IMR-90 (cell line): ENCODE data around the gene DAPK1. TPM values are rescaled to one million over a fixed set of nuclear protein-coding genes. Genes with fewer than 3 reads are reported as not detected.

ENCODE experiments used
- ATAC-seq: fragments of 200-7000 bp; cut with Tn5 transposase; 2 replicates; pipeline ENCODE4 v1.9.1; 2020; ENCODE audit warnings: low read depth, mild to moderate bottlenecking, moderate library complexity
- BruUV-seq: library from RNA; stranded (reverse); fragments of 400-500 nt; replicated peaks from 2 replicates; lab custom pipeline; 2021; lab: Mats Ljungman, UMichigan
- CTCF ChIA-PET: fragments of 300-600 bp; formaldehyde crosslinking; extraction: SDS; loops from one replicate; lab custom pipeline; 2021; ENCODE audit warnings: antibody characterized with exemption; lab: Yijun Ruan, JAX
- POLR2A ChIA-PET: fragments of 300-600 bp; sonication (Branson Sonifier 250); formaldehyde crosslinking; loops from one replicate; lab custom pipeline; 2022; ENCODE audit warnings: antibody characterized with exemption; ENCODE audit not compliant: unreplicated experiment; lab: Charles Lee
- DNase-seq: peaks from one replicate; pipeline ENCODE4 v3.0.0; 2013
- H2AFZ ChIP-seq: replicated peaks from 2 replicates; pipeline ENCODE3; 2013; ENCODE audit warnings: low read length, mild to moderate bottlenecking; ENCODE audit not compliant: poor library complexity
- H2AK5ac ChIP-seq: 2 replicates; pipeline ENCODE4 v1.6.1; 2013; ENCODE audit warnings: low read depth, low read length, inconsistent platforms
- H2AK9ac ChIP-seq: replicated peaks from 2 replicates; pipeline ENCODE3; 2013; ENCODE audit warnings: mild to moderate bottlenecking, low read depth, low read length, moderate library complexity; ENCODE audit not compliant: poor library complexity
- H2BK120ac ChIP-seq: 2 replicates; pipeline ENCODE4 v1.6.1; 2013; ENCODE audit warnings: low read depth, low read length, inconsistent platforms
- H2BK15ac ChIP-seq: 3 replicates; pipeline ENCODE4 v1.6.1; 2013; ENCODE audit warnings: low read depth, low read length, inconsistent platforms
- H2BK20ac ChIP-seq: 2 replicates; pipeline ENCODE4 v1.6.1; 2013; ENCODE audit warnings: low read depth, mild to moderate bottlenecking, inconsistent platforms, low read length, moderate library complexity
- H2BK5ac ChIP-seq: 2 replicates; pipeline ENCODE4 v1.6.1; 2013; ENCODE audit warnings: mild to moderate bottlenecking, low read depth, low read length, inconsistent platforms; ENCODE audit not compliant: poor library complexity, severe bottlenecking
- H3K14ac ChIP-seq: replicated peaks from 2 replicates; pipeline ENCODE4 v1.6.1; 2013; ENCODE audit warnings: low read depth, low read length, inconsistent platforms
- H3K18ac ChIP-seq: 2 replicates; pipeline ENCODE4 v1.6.1; 2013; ENCODE audit warnings: low read depth, low read length, control low read depth
- H3K23ac ChIP-seq: 2 replicates; pipeline ENCODE4 v1.6.1; 2013; ENCODE audit warnings: low read depth, low read length, inconsistent platforms
- H3K27ac ChIP-seq: 2 replicates; pipeline ENCODE4 v1.5.1; 2013; ENCODE audit warnings: mild to moderate bottlenecking, control low read depth, low read length; ENCODE audit not compliant: insufficient read depth
- H3K27me3 ChIP-seq: 2 replicates; pipeline ENCODE4 v1.6.1; 2013; ENCODE audit warnings: low read length; ENCODE audit not compliant: control insufficient read depth, insufficient read depth
- H3K36me3 ChIP-seq: 2 replicates; pipeline ENCODE4 v1.6.1; 2013; ENCODE audit warnings: low read length, mixed read lengths; ENCODE audit not compliant: control insufficient read depth, insufficient read depth
- H3K4ac ChIP-seq: 2 replicates; pipeline ENCODE4 v1.6.1; 2013; ENCODE audit warnings: low read depth, low read length, inconsistent platforms
- H3K4me1 ChIP-seq: 2 replicates; pipeline ENCODE4 v1.6.1; 2013; ENCODE audit warnings: low read length, mixed read lengths; ENCODE audit not compliant: control insufficient read depth, insufficient read depth
- H3K4me2 ChIP-seq: 2 replicates; pipeline ENCODE4 v1.6.1; 2013; ENCODE audit warnings: low read depth, mild to moderate bottlenecking, control low read depth, low read length, moderate library complexity
- H3K4me3 ChIP-seq: 2 replicates; pipeline ENCODE4 v1.5.1; 2013; ENCODE audit warnings: low read depth, mild to moderate bottlenecking, control low read depth, low read length, moderate library complexity; ENCODE audit not compliant: insufficient read depth
- H3K56ac ChIP-seq: 2 replicates; pipeline ENCODE4 v1.6.1; 2013; ENCODE audit warnings: low read length, inconsistent platforms; ENCODE audit not compliant: insufficient read depth; ENCODE audit errors: extremely low read depth
- H3K79me1 ChIP-seq, 2 experiments: 2 replicates each; pipeline ENCODE4 v1.6.1; 2013; ENCODE audit warnings: low read length in 2 of 2, inconsistent platforms in 1 of 2, low read depth in 1 of 2
- H3K9ac ChIP-seq: 2 replicates; pipeline ENCODE4 v1.6.1; 2013; ENCODE audit warnings: low read depth, low read length, control low read depth
- H3K9me1 ChIP-seq: 2 replicates; pipeline ENCODE4 v1.6.1; 2013; ENCODE audit warnings: low read length, inconsistent platforms; ENCODE audit not compliant: insufficient read depth
- H3K9me3 ChIP-seq: 2 replicates; pipeline ENCODE4 v1.6.1; 2013; ENCODE audit warnings: low read length; ENCODE audit not compliant: control insufficient read depth, insufficient read depth
- H4K20me1 ChIP-seq: 2 replicates; pipeline ENCODE4 v1.6.1; 2013; ENCODE audit warnings: low read length, inconsistent platforms; ENCODE audit not compliant: insufficient read depth
- H4K5ac ChIP-seq: 2 replicates; pipeline ENCODE4 v1.6.1; 2013; ENCODE audit warnings: mild to moderate bottlenecking, low read depth, low read length, control low read depth
- H4K8ac ChIP-seq, 2 experiments: 2 replicates each; pipeline ENCODE4 v1.6.1; 2013; ENCODE audit warnings: low read depth in 2 of 2, low read length in 2 of 2, control low read depth in 1 of 2, inconsistent platforms in 1 of 2
- H4K91ac ChIP-seq: 2 replicates; pipeline ENCODE4 v1.6.1; 2013; ENCODE audit warnings: low read depth, low read length, inconsistent platforms; ENCODE audit not compliant: insufficient read depth
- BHLHE40 ChIP-seq: fragments of 150-350 bp; IDR thresholded peaks from 2 replicates; pipeline ENCODE4 v1.6.1; 2016; ENCODE audit warnings: mild to moderate bottlenecking, low read depth, low read length
- CHD1 ChIP-seq: IDR thresholded peaks from 2 replicates; pipeline ENCODE4 v1.6.1; 2012; ENCODE audit warnings: low read depth, low read length, improper control_type of control experiment
- FOS ChIP-seq: fragments of 150-350 bp; IDR thresholded peaks from 2 replicates; pipeline ENCODE4 v1.6.1; 2016; ENCODE audit warnings: low read depth, low read length
- MAFK ChIP-seq: IDR thresholded peaks from 2 replicates; pipeline ENCODE4 v1.6.1; 2012; ENCODE audit warnings: low read depth, low read length, improper control_type of control experiment
- MAZ ChIP-seq: IDR thresholded peaks from 2 replicates; pipeline ENCODE4 v1.6.1; 2012; ENCODE audit warnings: low read depth, mild to moderate bottlenecking, low read length, improper control_type of control experiment, moderate library complexity, borderline replicate concordance
- NFE2L2 ChIP-seq: fragments of 150-350 bp; IDR thresholded peaks from 2 replicates; pipeline ENCODE4 v1.6.1; 2016; ENCODE audit warnings: low read depth, mild to moderate bottlenecking, low read length
- POLR2A ChIP-seq: IDR thresholded peaks from 2 replicates; pipeline ENCODE4 v1.6.1; 2012; ENCODE audit warnings: mild to moderate bottlenecking, low read depth, low read length
- RCOR1 ChIP-seq: IDR thresholded peaks from 2 replicates; pipeline ENCODE4 v1.6.1; 2012; ENCODE audit warnings: mild to moderate bottlenecking, low read length, improper control_type of control experiment; ENCODE audit not compliant: insufficient replicate concordance
- RFX5 ChIP-seq: IDR thresholded peaks from 2 replicates; pipeline ENCODE4 v1.8.0; 2012; ENCODE audit warnings: low read depth, mild to moderate bottlenecking, low read length, moderate library complexity
- SMC3 ChIP-seq: fragments of 150-350 bp; IDR thresholded peaks from 2 replicates; pipeline ENCODE4 v1.6.1; 2016; ENCODE audit warnings: low read depth, mild to moderate bottlenecking, antibody characterized with exemption, low read length, moderate library complexity
- WGBS, 2 experiments: methylation state at CpG; one replicate each; pipeline versions ENCODE4 v1.1.5 to v1.1.7; 2013; ENCODE audit warnings: missing lambda C conversion rate in 2 of 2; ENCODE audit not compliant: insufficient read length in 1 of 2; ENCODE audit errors: extremely low coverage in 2 of 2; 5-methylcytosine and 5-hydroxymethylcytosine counted together
- dilution Hi-C: fragments of 300-500 bp; cut with HindIII; formaldehyde crosslinking; loops from one replicate; pipeline ENCODE4 v1.14.3; 2018; ENCODE audit warnings: low sequenced_read_pairs; ENCODE audit not compliant: unreplicated experiment
- in situ Hi-C: fragments of 300-500 bp; cut with MboI; formaldehyde crosslinking; loops from 3 replicates; pipeline ENCODE4 v1.14.3; 2019; ENCODE audit warnings: low sequenced_read_pairs, inconsistent platforms, mixed read lengths
- intact Hi-C: fragments of 100-400 bp; cut with micrococcal nuclease; formaldehyde crosslinking; loops from 2 replicates; pipeline ENCODE4 v1.10.0; 2022
- polyA plus RNA-seq, 3 experiments: library from polyadenylated mRNA; depleted of rRNA; stranded (reverse); fragments of >200 nt; gene quantifications; 2 replicates each; pipeline ENCODE4 v1.2.3, GENCODE V29; 2012; ENCODE audit warnings: low replicate concordance in 1 of 3
- total RNA-seq: library from RNA; depleted of rRNA; stranded (reverse); fragments of >200 nt; gene quantifications from 2 replicates; pipeline ENCODE4 v1.2.3, GENCODE V29; 2012
- TF ChIP-seq, protein P1 (sequence below): fragments of 150-350 bp; IDR thresholded peaks from 2 replicates; pipeline ENCODE4 v1.6.1; 2016; ENCODE audit warnings: low read depth, mild to moderate bottlenecking, low read length, moderate library complexity, borderline replicate concordance
- TF ChIP-seq, protein P2 (sequence below): conservative IDR thresholded peaks from 2 replicates; pipeline ENCODE4 v1.5.1; 2012; ENCODE audit warnings: mild to moderate bottlenecking, low read depth, low read length, improper control_type of control experiment
- TF ChIP-seq, protein P3 (sequence below): fragments of 150-350 bp; IDR thresholded peaks from 2 replicates; pipeline ENCODE4 v1.6.1; 2017; ENCODE audit warnings: mild to moderate bottlenecking, antibody characterized with exemption, low read length, low read depth

Gene DAPK1
- total and polyA plus RNA-seq, 2 of the 4 experiments (the other 2 are of a cell fraction), result under 0.01 to 0.03 TPM

DNA sequence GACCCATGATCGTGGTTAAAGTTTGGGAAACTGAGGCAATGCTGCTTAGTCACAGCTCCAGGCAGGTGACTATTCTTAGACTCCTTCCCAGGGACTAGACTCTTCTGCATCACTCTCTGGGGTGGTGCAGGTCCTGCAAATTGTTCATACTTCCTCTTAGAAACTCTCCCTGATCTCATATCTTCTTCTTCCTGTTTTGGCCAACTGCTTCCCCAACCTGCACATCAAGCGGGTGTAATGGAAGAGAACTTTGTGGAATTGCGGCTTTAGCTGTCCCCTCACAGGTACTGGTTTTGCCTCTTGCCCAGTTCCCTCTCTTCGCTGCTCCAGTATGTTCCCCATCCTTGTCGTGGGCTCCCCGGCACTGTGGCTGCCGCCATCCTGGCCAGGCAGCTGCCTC lies 116.7 kb downstream of the DAPK1 start:
- Histone ChIP-seq H3K18ac (no peak overlapping the region), H3K27me3 (peaks cover 3% of the 10 kb centered on the region; the same call in 1 of the 2 replicates), H3K4me1 (no peaks in the 10 kb centered on the region; the same call in 1 of the 2 replicates), H3K9ac (no peak overlapping the region), H3K79me1 (no peaks in the 10 kb centered on the region), H3K23ac (no peak overlapping the region), H2BK5ac (no peak overlapping the region), H2AK5ac (no peak overlapping the region), H2AFZ (no peak overlapping the region), H3K56ac (no peak overlapping the region), H3K4ac (no peak overlapping the region), H4K91ac (no peak overlapping the region), H3K14ac (no peak overlapping the region), H3K9me3 (no peaks in the 10 kb centered on the region), H4K5ac (no peak overlapping the region), H2BK20ac (no peak overlapping the region), H3K27ac (no peak overlapping the region), H3K4me2 (no peak overlapping the region), H3K9me1 (no peaks in the 10 kb centered on the region), H4K20me1 (no peaks in the 10 kb centered on the region), H3K4me3 (no peak overlapping the region), H3K36me3 (no peaks in the 10 kb centered on the region), H4K8ac (no peak overlapping the region), H2BK120ac (no peak overlapping the region), H2BK15ac (no peak overlapping the region), H2AK9ac (no peak overlapping the region)
- dilution Hi-C loops, result no loop called here
- ATAC-seq (no peak), DNase-seq (no peak)
- BruUV-seq, result no TSS peak
- WGBS, 2 experiments, result 40% methylated on average over 1 of the region's 7 CpGs; no CpG with 5 or more reads in 1 of the 2 experiments
- no peak for TF ChIP-seq RCOR1
- TF ChIP-seq, protein P1, sequence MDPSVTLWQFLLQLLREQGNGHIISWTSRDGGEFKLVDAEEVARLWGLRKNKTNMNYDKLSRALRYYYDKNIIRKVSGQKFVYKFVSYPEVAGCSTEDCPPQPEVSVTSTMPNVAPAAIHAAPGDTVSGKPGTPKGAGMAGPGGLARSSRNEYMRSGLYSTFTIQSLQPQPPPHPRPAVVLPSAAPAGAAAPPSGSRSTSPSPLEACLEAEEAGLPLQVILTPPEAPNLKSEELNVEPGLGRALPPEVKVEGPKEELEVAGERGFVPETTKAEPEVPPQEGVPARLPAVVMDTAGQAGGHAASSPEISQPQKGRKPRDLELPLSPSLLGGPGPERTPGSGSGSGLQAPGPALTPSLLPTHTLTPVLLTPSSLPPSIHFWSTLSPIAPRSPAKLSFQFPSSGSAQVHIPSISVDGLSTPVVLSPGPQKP, result no peak
- TF ChIP-seq, protein P2, sequence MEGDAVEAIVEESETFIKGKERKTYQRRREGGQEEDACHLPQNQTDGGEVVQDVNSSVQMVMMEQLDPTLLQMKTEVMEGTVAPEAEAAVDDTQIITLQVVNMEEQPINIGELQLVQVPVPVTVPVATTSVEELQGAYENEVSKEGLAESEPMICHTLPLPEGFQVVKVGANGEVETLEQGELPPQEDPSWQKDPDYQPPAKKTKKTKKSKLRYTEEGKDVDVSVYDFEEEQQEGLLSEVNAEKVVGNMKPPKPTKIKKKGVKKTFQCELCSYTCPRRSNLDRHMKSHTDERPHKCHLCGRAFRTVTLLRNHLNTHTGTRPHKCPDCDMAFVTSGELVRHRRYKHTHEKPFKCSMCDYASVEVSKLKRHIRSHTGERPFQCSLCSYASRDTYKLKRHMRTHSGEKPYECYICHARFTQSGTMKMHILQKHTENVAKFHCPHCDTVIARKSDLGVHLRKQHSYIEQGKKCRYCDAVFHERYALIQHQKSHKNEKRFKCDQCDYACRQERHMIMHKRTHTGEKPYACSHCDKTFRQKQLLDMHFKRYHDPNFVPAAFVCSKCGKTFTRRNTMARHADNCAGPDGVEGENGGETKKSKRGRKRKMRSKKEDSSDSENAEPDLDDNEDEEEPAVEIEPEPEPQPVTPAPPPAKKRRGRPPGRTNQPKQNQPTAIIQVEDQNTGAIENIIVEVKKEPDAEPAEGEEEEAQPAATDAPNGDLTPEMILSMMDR, result no peak
- no peak for TF ChIP-seq RFX5
- no peak for TF ChIP-seq NFE2L2
- TF ChIP-seq MAZ, result no peak
- no peak for TF ChIP-seq CHD1
- TF ChIP-seq, protein P3, sequence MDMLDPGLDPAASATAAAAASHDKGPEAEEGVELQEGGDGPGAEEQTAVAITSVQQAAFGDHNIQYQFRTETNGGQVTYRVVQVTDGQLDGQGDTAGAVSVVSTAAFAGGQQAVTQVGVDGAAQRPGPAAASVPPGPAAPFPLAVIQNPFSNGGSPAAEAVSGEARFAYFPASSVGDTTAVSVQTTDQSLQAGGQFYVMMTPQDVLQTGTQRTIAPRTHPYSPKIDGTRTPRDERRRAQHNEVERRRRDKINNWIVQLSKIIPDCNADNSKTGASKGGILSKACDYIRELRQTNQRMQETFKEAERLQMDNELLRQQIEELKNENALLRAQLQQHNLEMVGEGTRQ, result no peak
- no peak for TF ChIP-seq FOS
- TF ChIP-seq SMC3, result no peak
- TF ChIP-seq MAFK, result no peak
- no peak for TF ChIP-seq POLR2A
- no peak for TF ChIP-seq BHLHE40
- ChIA-PET POLR2A (no interaction called here), CTCF (interaction anchor here (1.0 kb wide), 1 partner anchor 16 kb away, joined by 3 read pairs; no protein-coding TSS in a partner anchor)
- intact Hi-C loops, result no loop called here
- in situ Hi-C loops, result no loop called here
